ENCODE measurements around the gene COCH. TPM values are rescaled to one million over a fixed set of nuclear protein-coding genes. Genes with fewer than 3 reads are reported as not detected.

The COCH gene
- total RNA-seq, result 1.8 to 2.3 TPM (median 1.8 TPM) in 3 replicates

DNA sequence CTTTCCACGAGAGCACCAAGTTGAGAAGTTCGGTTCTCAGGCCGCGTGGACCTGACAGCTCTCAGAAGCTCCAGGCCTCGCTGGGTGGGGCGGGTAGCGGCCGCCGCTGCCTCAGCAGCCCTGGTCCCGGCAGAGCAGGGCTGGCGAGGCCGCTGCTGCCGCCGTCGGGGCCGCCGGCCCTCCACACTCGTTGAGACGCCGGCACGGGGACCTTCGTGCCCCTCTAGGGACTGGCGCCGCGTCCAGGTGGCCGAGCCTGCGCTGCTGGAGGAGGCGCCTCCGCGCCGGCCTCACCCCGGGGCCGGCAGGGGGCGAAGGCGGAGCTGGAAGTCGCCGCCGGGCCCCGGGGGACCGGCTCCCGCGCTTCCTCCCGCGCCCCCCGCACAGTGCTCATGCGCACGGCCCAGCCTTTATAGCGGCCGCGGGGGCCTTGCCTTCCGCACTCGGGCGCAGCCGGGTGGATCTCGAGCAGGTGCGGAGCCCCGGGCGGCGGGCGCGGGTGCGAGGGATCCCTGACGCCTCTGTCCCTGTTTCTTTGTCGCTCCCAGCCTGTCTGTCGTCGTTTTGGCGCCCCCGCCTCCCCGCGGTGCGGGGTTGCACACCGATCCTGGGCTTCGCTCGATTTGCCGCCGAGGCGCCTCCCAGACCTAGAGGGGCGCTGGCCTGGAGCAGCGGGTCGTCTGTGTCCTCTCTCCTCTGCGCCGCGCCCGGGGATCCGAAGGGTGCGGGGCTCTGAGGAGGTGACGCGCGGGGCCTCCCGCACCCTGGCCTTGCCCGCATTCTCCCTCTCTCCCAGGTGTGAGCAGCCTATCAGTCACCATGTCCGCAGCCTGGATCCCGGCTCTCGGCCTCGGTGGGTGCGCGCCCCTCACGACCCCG is at the start of gene COCH:
TSS of gene COCH (plus strand) at position 440 of the 879 bp plus-strand sequence. CDS start at position 820, 380 bp downstream.
- H3K27ac Mint-ChIP-seq, result no peak within 1 kb of the TSS
- TF ChIP-seq, protein P1, sequence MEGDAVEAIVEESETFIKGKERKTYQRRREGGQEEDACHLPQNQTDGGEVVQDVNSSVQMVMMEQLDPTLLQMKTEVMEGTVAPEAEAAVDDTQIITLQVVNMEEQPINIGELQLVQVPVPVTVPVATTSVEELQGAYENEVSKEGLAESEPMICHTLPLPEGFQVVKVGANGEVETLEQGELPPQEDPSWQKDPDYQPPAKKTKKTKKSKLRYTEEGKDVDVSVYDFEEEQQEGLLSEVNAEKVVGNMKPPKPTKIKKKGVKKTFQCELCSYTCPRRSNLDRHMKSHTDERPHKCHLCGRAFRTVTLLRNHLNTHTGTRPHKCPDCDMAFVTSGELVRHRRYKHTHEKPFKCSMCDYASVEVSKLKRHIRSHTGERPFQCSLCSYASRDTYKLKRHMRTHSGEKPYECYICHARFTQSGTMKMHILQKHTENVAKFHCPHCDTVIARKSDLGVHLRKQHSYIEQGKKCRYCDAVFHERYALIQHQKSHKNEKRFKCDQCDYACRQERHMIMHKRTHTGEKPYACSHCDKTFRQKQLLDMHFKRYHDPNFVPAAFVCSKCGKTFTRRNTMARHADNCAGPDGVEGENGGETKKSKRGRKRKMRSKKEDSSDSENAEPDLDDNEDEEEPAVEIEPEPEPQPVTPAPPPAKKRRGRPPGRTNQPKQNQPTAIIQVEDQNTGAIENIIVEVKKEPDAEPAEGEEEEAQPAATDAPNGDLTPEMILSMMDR (IDR thresholded peaks at IDR 0.05; ENCODE audit: unreplicated experiment), result peak; percentile 39
- peak; percentile 29 to 59 for DNase-seq (ENCODE audit: low spot score in 2 of 2, unreplicated experiment in 2 of 2)
- no peaks in the 10 kb centered on the region for H3K36me3 Mint-ChIP-seq
- H3K27me3 Mint-ChIP-seq (ENCODE audit: low read depth), result peaks cover 80% of the 10 kb centered on the region
- peak within 1 kb of the TSS; percentile 73 for H3K4me3 Mint-ChIP-seq
- no peaks in the 10 kb centered on the region for H3K9me3 Mint-ChIP-seq
- H3K4me1 Mint-ChIP-seq, result peaks cover 5% of the 10 kb centered on the region

DNA sequence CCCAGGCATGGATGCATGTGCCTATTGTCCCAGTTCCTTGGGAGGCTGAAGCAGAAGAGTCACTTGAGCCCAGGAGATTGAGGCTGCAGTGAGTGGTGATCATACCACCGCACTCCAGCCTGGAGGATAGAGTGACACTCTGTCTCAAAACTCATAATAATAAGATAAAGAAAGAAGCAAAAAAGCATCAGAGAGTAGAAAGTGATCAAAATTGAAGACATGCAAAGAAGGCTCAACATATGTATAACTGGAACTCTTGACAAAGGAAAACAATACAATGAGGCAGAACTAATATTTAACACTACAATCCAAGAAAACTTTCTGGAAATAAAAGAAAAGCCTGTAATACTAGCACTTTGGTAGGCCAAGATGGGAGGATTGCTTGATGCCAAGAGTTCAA is 48.3 kb upstream of the COCH start:
- H3K36me3 Mint-ChIP-seq, result peaks cover 5% of the 10 kb centered on the region
- TF ChIP-seq, protein P1 (IDR thresholded peaks at IDR 0.05; ENCODE audit: unreplicated experiment), result no peak
- peaks cover 22% of the 10 kb centered on the region for H3K9me3 Mint-ChIP-seq
- H3K27ac Mint-ChIP-seq, result no peak overlapping the region
- peaks cover 2% of the 10 kb centered on the region for H3K27me3 Mint-ChIP-seq (ENCODE audit: low read depth)
- H3K4me1 Mint-ChIP-seq, result no peaks in the 10 kb centered on the region
- no peak overlapping the region for H3K4me3 Mint-ChIP-seq
- no peak for DNase-seq (ENCODE audit: low spot score in 2 of 2, unreplicated experiment in 2 of 2)

DNA sequence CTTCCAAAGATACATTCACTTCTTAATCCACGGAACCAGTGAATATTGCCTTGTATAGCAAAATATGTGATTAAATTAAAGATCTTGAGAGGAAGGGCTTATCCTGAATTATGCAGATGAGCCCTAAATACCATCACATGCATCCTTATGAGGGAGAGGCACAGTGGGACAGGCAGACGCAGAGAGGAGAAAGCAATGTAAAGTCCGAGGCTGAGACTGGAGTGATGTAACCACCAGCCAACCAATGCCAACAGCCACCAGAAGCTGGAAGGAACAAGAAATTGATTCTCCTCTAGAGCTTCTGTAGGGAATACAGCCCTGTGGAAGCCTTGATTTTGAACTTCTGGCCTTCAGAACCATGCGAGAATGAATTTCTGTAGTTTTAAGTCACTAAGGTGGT is 44.5 kb upstream of the COCH start:
- peaks cover 1% of the 10 kb centered on the region for H3K36me3 Mint-ChIP-seq
- no peak for DNase-seq (ENCODE audit: low spot score in 2 of 2, unreplicated experiment in 2 of 2)
- no peaks in the 10 kb centered on the region for H3K27me3 Mint-ChIP-seq (ENCODE audit: low read depth)
- peaks cover 20% of the 10 kb centered on the region for H3K9me3 Mint-ChIP-seq
- no peak overlapping the region for H3K27ac Mint-ChIP-seq
- H3K4me3 Mint-ChIP-seq, result no peak overlapping the region
- TF ChIP-seq, protein P1 (IDR thresholded peaks at IDR 0.05; ENCODE audit: unreplicated experiment), result no peak
- H3K4me1 Mint-ChIP-seq, result no peaks in the 10 kb centered on the region

DNA sequence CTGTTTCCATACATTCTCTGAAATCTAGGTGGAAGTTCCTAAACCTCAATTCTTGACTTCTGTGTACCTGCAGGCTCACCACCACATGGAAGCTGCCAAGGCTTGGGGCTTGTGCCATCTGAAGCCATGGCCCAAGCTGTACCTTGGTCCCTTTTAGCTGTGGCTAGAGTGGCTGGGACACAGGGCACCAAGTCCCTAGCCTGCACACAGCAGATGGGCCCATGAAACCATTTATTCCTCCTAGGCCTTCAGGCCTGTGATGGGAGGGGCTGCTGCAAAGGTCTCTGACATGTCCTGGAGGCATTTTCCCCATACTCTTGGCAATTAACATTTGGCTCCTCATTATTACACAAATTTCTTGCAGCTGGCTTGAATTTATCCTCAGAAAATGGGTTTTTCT is 40.0 kb upstream of the COCH start:
- TF ChIP-seq, protein P1 (IDR thresholded peaks at IDR 0.05; ENCODE audit: unreplicated experiment), result no peak
- Mint-ChIP-seq H3K27ac (no peak overlapping the region), H3K36me3 (no peaks in the 10 kb centered on the region), H3K27me3 (ENCODE audit: low read depth) (no peaks in the 10 kb centered on the region), H3K4me3 (no peak overlapping the region), H3K4me1 (no peaks in the 10 kb centered on the region), H3K9me3 (peaks cover 13% of the 10 kb centered on the region)
- no peak for DNase-seq (ENCODE audit: low spot score in 2 of 2, unreplicated experiment in 2 of 2)

DNA sequence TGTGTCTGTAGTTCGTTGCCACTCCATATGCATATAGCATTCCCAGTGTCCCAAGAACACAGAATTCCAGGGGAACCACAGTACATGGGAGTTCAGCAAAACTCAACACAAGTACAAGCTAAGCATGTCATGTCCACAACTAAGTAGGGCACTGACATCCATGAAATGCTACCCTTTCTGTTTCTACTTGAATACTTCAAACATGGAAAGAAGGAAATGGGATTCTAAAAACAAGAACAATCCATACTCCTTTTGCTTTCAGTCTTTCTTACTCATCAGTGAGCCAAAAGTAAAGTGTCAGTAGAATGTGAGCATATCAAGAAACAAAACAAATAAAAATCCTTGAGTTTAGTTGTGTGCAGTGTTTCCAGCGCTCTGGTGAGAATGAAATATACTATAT is 36.0 kb upstream of the COCH start:
- Mint-ChIP-seq H3K4me3 (no peak overlapping the region), H3K4me1 (no peaks in the 10 kb centered on the region), H3K36me3 (no peaks in the 10 kb centered on the region), H3K9me3 (peaks cover 13% of the 10 kb centered on the region), H3K27ac (no peak overlapping the region), H3K27me3 (ENCODE audit: low read depth) (peaks cover 1% of the 10 kb centered on the region)
- no peak for DNase-seq (ENCODE audit: low spot score in 2 of 2, unreplicated experiment in 2 of 2)
- TF ChIP-seq, protein P1 (IDR thresholded peaks at IDR 0.05; ENCODE audit: unreplicated experiment), result no peak
